NCI-H460 (cell line): ENCODE results near the gene OSBPL5. TPM values are rescaled to one million over a fixed set of nuclear protein-coding genes. Genes with fewer than 3 reads are reported as not detected.

ENCODE experiments used
- DNase-seq: peaks from one replicate; pipeline ENCODE4 v3.0.0-alpha.2; 2016; ENCODE audit warnings: low read depth; ENCODE audit errors: extremely low read depth
- small RNA-seq, 2 experiments: library from RNA; depleted of rRNA; stranded (forward); fragments of <200 nt; gene quantifications; one replicate each; pipeline ENCODE3, GENCODE V24; 2014
- total RNA-seq: library from RNA; depleted of rRNA; stranded (reverse); fragments of >200 nt; shearing (Covaris generic); gene quantifications from 2 replicates; pipeline ENCODE4 v1.2.3, GENCODE V29; 2014; rRNA removed

OSBPL5 gene
- total RNA-seq, 1 experiment from 2014 or later = 84.9 TPM

GRCh38 chr11:3042496-3043314 lies 122.4 kb downstream of the OSBPL5 start:
- DNase-seq = no peak

GRCh38 chr11:3041699-3042441 lies 123.2 kb downstream of the OSBPL5 start:
- no peak for DNase-seq

GRCh38 chr11:3040881-3041280 lies 124.2 kb downstream of the OSBPL5 start:
- DNase-seq = no peak

- DNase-seq = no peak
Observed at GRCh38 chr11:3037945-3038271, 127.2 kb downstream of the OSBPL5 start.

Small RNA genes lying within 50 kb of the gene (small RNA-seq; reads per million reads assigned to genes)
- gene RNU1-91P = 0 reads per million in 2 experiments

Other genes with a start within 250 kb of the OSBPL5 start
- gene PHLDA2, start 235.9 kb downstream of the OSBPL5 start, total RNA-seq = 5.6 and 7.7 TPM in 2 replicates
- 65.7 and 69.7 TPM in 2 replicates for gene NAP1L4, start 173.0 kb downstream of the OSBPL5 start, total RNA-seq
- 77.5 and 88.1 TPM in 2 replicates for gene CARS1, start 107.9 kb downstream of the OSBPL5 start, total RNA-seq
- not detected in 2 replicates for gene MRGPRG, start 53.5 kb upstream of the OSBPL5 start, total RNA-seq
- not detected in 2 replicates for gene MRGPRE, start 67.1 kb upstream of the OSBPL5 start, total RNA-seq
- 32.9 and 39.1 TPM in 2 replicates for gene ZNF195, start 213.8 kb upstream of the OSBPL5 start, total RNA-seq